GM23338 (cell line): ENCODE results near the gene FOXF1. TPM values are rescaled to one million over a fixed set of nuclear protein-coding genes. Genes with fewer than 3 reads are reported as not detected.

Experiments
- ATAC-seq: fragments of 200-7000 bp; cut with Tn5 transposase; 3 replicates; pipeline ENCODE4 v1.9.1; 2020
- DNase-seq: peaks from one replicate; pipeline ENCODE4 v3.0.0-alpha.2; 2015; ENCODE audit warnings: low spot score
- H2AFZ ChIP-seq: fragments of 200-600 bp; sonication (generic); 2 replicates; pipeline ENCODE4 v1.8.0; 2016; ENCODE audit warnings: antibody characterized with exemption, mild to moderate bottlenecking, moderate library complexity
- H3F3A ChIP-seq: fragments of 200-600 bp; sonication (generic); replicated peaks from 2 replicates; pipeline ENCODE4 v1.8.0; 2017; ENCODE audit warnings: antibody characterized with exemption, mixed run types, low read depth
- H3K27ac ChIP-seq: fragments of 200-600 bp; sonication (generic); 2 replicates; pipeline ENCODE4 v1.6.1; 2016; ENCODE audit warnings: low read depth
- H3K27me3 ChIP-seq: fragments of 200-600 bp; sonication (generic); 2 replicates; pipeline ENCODE4 v1.8.0; 2016; ENCODE audit warnings: mild to moderate bottlenecking, mixed run types, moderate library complexity; ENCODE audit not compliant: insufficient read depth
- H3K36me3 ChIP-seq: fragments of 200-600 bp; sonication (generic); 2 replicates; pipeline ENCODE4 v1.8.0; 2016; ENCODE audit warnings: mild to moderate bottlenecking; ENCODE audit not compliant: insufficient read depth
- H3K4me1 ChIP-seq: fragments of 200-600 bp; sonication (generic); 2 replicates; pipeline ENCODE4 v1.8.0; 2016; ENCODE audit warnings: mild to moderate bottlenecking, moderate library complexity; ENCODE audit not compliant: insufficient read depth
- H3K4me2 ChIP-seq: fragments of 200-600 bp; sonication (generic); 2 replicates; pipeline ENCODE4 v1.7.1; 2017; ENCODE audit warnings: mixed run types
- H3K4me3 ChIP-seq: fragments of 200-600 bp; sonication (generic); 2 replicates; pipeline ENCODE4 v1.6.1; 2016; ENCODE audit warnings: mixed run types
- H3K79me2 ChIP-seq: fragments of 200-600 bp; sonication (generic); replicated peaks from 2 replicates; pipeline ENCODE4 v1.8.0; 2017; ENCODE audit warnings: mild to moderate bottlenecking; ENCODE audit not compliant: insufficient read depth
- H3K9me2 ChIP-seq: fragments of 200-600 bp; sonication (generic); 2 replicates; pipeline ENCODE4 v1.8.0; 2017; ENCODE audit not compliant: insufficient read depth
- H4K20me1 ChIP-seq: fragments of 200-600 bp; sonication (generic); replicated peaks from 2 replicates; pipeline ENCODE4 v1.8.0; 2017; ENCODE audit warnings: mild to moderate bottlenecking; ENCODE audit not compliant: insufficient read depth
- H3K27ac Mint-ChIP-seq: 2 replicates; pipeline ENCODE4 v1.8.0; 2020; ENCODE audit warnings: inconsistent platforms, mild to moderate bottlenecking, moderate library complexity, mixed read lengths
- H3K27me3 Mint-ChIP-seq: 3 replicates; pipeline ENCODE4 v1.8.0; 2022; ENCODE audit warnings: low read depth, mild to moderate bottlenecking, moderate library complexity, mixed read lengths, inconsistent platforms; ENCODE audit not compliant: insufficient read depth, poor library complexity
- H3K36me3 Mint-ChIP-seq: 3 replicates; pipeline ENCODE4 v1.8.0; 2021; ENCODE audit warnings: low read depth, mild to moderate bottlenecking, inconsistent platforms, moderate library complexity, mixed read lengths
- H3K4me1 Mint-ChIP-seq: 3 replicates; pipeline ENCODE4 v1.8.0; 2020; ENCODE audit warnings: mild to moderate bottlenecking, inconsistent platforms, mixed read lengths
- H3K4me3 Mint-ChIP-seq: 3 replicates; pipeline ENCODE4 v1.8.0; 2021; ENCODE audit warnings: moderate library complexity, mild to moderate bottlenecking, inconsistent platforms, mixed read lengths
- H3K9me3 Mint-ChIP-seq: 3 replicates; pipeline ENCODE4 v1.8.0; 2020; ENCODE audit warnings: moderate library complexity, mild to moderate bottlenecking, inconsistent platforms, mixed read lengths
- CREB1 ChIP-seq: fragments of 250-450 bp; sonication (Bioruptor Pico); IDR thresholded peaks from 2 replicates; pipeline ENCODE4 v1.5.0; 2020; ENCODE audit warnings: low read depth, mild to moderate bottlenecking, moderate library complexity
- EZH2 ChIP-seq: fragments of 200-600 bp; sonication (generic); IDR thresholded peaks from one replicate; pipeline ENCODE4 v1.8.0; 2017; ENCODE audit warnings: antibody characterized with exemption, mild to moderate bottlenecking, low read depth; ENCODE audit not compliant: unreplicated experiment
- JUNB ChIP-seq: IDR thresholded peaks from one replicate; pipeline ENCODE4 v1.6.1; 2016; ENCODE audit warnings: antibody characterized with exemption; ENCODE audit not compliant: unreplicated experiment
- NANOG ChIP-seq: IDR thresholded peaks from 2 replicates; pipeline ENCODE4 v1.6.1; 2016; ENCODE audit warnings: antibody characterized with exemption, borderline replicate concordance
- STAT1 ChIP-seq: IDR thresholded peaks from one replicate; pipeline ENCODE4 v1.6.1; 2016; ENCODE audit warnings: antibody characterized with exemption; ENCODE audit not compliant: unreplicated experiment
- ZNF114 ChIP-seq: fragments of 250-450 bp; sonication (Bioruptor Pico); IDR thresholded peaks from 2 replicates; pipeline ENCODE4 v1.5.0; 2020; ENCODE audit warnings: mild to moderate bottlenecking, moderate library complexity
- ZNF331 ChIP-seq: fragments of 250-450 bp; sonication (Bioruptor Pico); IDR thresholded peaks from 2 replicates; pipeline ENCODE4 v1.5.0; 2020; ENCODE audit warnings: low read depth, mild to moderate bottlenecking, moderate library complexity
- polyA plus RNA-seq: library from polyadenylated mRNA; unstranded; fragments of >200 nt; fragmentation: Nextera tagmentation; extraction: Ambion mirVana; gene quantifications from 2 replicates; pipeline ENCODE4 v1.2.1, GENCODE V29; 2016
- total RNA-seq: library from RNA; depleted of rRNA; stranded (reverse); fragments of >200 nt; shearing (Covaris generic); gene quantifications from 2 replicates; pipeline ENCODE4 v1.2.3, GENCODE V29; 2014
- TF ChIP-seq, protein P1 (sequence below): fragments of 250-450 bp; sonication (Bioruptor Pico); IDR thresholded peaks from 2 replicates; pipeline ENCODE4 v1.5.0; 2020; ENCODE audit warnings: mild to moderate bottlenecking, moderate library complexity
- TF ChIP-seq, protein P2 (sequence below): IDR thresholded peaks from 2 replicates; pipeline ENCODE4 v1.6.1; 2016; ENCODE audit warnings: antibody characterized with exemption
- TF ChIP-seq, protein P3 (sequence below), 2 experiments: fragments of 200-600 bp in 1 of 2; sonication (generic) in 1 of 2; conservative IDR thresholded peaks; 2 replicates each; pipeline versions ENCODE4 v1.5.1 to v1.6.1; 2016 to 2017; ENCODE audit warnings: antibody characterized with exemption in 2 of 2, low read depth in 2 of 2, mild to moderate bottlenecking in 2 of 2, moderate library complexity in 1 of 2
- TF ChIP-seq, protein P4 (sequence below): IDR thresholded peaks from one replicate; pipeline ENCODE4 v1.6.1; 2018; ENCODE audit warnings: antibody characterized with exemption; ENCODE audit not compliant: unreplicated experiment

The FOXF1 gene
- total and polyA plus RNA-seq, 2 experiments from 2014 or later = 0.10 to 0.15 TPM

DNA sequence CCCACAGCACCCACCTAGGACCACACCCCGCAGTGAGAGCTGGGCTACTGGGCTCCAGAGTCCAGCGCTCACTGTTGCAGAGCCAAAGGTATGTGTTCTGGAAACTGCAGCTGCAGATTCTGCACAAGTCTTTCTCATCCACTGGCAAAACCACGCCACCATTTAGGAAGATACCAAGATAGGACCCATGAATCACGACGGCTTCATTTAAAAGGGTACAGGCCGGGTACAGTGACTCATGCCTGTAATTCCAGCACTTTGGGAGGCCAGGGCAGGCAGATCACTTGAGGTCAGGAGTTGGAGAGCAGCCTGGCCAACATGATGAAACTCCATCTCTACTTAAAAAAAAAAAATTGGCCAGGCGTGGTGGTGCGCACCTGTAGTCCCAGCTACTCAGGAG, 18.8 kb downstream of the FOXF1 start (continued):
- TF ChIP-seq, protein P1, sequence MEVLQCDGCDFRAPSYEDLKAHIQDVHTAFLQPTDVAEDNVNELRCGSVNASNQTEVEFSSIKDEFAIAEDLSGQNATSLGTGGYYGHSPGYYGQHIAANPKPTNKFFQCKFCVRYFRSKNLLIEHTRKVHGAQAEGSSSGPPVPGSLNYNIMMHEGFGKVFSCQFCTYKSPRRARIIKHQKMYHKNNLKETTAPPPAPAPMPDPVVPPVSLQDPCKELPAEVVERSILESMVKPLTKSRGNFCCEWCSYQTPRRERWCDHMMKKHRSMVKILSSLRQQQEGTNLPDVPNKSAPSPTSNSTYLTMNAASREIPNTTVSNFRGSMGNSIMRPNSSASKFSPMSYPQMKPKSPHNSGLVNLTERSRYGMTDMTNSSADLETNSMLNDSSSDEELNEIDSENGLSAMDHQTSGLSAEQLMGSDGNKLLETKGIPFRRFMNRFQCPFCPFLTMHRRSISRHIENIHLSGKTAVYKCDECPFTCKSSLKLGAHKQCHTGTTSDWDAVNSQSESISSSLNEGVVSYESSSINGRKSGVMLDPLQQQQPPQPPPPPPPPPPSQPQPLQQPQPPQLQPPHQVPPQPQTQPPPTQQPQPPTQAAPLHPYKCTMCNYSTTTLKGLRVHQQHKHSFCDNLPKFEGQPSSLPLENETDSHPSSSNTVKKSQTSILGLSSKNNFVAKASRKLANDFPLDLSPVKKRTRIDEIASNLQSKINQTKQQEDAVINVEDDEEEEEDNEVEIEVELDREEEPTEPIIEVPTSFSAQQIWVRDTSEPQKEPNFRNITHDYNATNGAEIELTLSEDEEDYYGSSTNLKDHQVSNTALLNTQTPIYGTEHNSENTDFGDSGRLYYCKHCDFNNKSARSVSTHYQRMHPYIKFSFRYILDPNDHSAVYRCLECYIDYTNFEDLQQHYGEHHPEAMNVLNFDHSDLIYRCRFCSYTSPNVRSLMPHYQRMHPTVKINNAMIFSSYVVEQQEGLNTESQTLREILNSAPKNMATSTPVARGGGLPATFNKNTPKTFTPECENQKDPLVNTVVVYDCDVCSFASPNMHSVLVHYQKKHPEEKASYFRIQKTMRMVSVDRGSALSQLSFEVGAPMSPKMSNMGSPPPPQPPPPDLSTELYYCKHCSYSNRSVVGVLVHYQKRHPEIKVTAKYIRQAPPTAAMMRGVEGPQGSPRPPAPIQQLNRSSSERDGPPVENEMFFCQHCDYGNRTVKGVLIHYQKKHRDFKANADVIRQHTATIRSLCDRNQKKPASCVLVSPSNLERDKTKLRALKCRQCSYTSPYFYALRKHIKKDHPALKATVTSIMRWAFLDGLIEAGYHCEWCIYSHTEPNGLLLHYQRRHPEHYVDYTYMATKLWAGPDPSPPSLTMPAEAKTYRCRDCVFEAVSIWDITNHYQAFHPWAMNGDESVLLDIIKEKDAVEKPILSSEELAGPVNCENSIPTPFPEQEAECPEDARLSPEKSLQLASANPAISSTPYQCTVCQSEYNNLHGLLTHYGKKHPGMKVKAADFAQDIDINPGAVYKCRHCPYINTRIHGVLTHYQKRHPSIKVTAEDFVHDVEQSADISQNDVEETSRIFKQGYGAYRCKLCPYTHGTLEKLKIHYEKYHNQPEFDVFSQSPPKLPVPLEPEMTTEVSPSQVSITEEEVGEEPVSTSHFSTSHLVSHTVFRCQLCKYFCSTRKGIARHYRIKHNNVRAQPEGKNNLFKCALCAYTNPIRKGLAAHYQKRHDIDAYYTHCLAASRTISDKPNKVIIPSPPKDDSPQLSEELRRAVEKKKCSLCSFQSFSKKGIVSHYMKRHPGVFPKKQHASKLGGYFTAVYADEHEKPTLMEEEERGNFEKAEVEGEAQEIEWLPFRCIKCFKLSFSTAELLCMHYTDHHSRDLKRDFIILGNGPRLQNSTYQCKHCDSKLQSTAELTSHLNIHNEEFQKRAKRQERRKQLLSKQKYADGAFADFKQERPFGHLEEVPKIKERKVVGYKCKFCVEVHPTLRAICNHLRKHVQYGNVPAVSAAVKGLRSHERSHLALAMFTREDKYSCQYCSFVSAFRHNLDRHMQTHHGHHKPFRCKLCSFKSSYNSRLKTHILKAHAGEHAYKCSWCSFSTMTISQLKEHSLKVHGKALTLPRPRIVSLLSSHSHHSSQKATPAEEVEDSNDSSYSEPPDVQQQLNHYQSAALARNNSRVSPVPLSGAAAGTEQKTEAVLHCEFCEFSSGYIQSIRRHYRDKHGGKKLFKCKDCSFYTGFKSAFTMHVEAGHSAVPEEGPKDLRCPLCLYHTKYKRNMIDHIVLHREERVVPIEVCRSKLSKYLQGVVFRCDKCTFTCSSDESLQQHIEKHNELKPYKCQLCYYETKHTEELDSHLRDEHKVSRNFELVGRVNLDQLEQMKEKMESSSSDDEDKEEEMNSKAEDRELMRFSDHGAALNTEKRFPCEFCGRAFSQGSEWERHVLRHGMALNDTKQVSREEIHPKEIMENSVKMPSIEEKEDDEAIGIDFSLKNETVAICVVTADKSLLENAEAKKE (CRISPR knock-in tag) = no peak
- TF ChIP-seq NANOG = no peak
- no peak for TF ChIP-seq JUNB
- TF ChIP-seq, protein P2, sequence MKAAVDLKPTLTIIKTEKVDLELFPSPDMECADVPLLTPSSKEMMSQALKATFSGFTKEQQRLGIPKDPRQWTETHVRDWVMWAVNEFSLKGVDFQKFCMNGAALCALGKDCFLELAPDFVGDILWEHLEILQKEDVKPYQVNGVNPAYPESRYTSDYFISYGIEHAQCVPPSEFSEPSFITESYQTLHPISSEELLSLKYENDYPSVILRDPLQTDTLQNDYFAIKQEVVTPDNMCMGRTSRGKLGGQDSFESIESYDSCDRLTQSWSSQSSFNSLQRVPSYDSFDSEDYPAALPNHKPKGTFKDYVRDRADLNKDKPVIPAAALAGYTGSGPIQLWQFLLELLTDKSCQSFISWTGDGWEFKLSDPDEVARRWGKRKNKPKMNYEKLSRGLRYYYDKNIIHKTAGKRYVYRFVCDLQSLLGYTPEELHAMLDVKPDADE = no peak

DNA sequence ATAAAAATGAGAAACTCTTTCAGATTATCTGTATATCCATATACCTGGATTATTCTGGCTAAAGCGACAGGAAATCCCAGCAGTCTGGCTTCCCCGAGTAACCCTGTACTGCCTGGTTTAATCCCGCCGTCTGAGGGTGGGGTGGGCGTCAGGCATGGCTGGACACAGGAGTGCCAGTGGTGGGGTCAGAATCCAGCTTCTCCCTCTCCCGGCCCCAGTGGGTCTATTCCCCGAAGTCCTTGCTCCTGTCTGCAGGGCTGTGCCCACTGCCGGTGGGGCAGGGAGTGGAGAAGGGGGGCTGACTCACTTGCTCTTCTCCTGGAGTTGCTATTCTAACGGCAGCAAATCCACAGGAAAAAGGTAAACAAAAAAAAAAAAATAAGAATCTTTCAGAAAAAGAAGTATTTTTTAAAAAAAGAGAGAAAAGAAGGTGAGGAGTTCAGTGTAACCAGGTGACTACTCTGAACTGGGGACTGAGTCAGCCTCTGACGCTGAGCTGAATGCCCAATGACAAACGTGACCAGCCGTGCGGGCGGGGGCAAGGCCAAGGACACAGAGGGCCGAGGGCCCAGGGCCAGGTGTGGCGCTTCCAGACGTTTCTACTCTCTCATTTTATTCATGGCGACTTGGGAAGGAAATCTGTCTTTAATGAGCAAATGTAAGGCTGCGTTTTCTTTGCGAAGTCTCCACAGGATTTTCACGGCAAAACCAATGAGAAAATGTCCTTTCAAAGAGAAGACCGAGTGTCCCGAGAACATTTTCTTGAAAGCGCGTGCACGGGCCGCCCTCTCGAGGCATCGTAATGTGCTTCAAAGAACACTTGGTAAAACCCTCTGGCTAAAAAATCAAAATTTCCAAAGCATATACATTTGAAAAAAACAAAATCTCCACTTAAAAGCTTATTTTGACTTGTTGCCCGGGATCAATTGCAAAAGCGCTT, 20.2 kb downstream of the FOXF1 start:
- Histone ChIP-seq H3K4me2 (no peak overlapping the region), H4K20me1 (no peaks in the 10 kb centered on the region), H3K36me3 (no peaks in the 10 kb centered on the region), H3K9me2 (no peaks in the 10 kb centered on the region), H2AFZ (no peak overlapping the region), H3K4me3 (no peak overlapping the region), H3K27me3 (no peaks in the 10 kb centered on the region), H3K4me1 (0 out of 2 replicates have a peak, but pooled peaks cover 3% of the 10 kb centered on the region), H3F3A (no peaks in the 10 kb centered on the region), H3K79me2 (no peaks in the 10 kb centered on the region), H3K27ac (0 out of 2 replicates have a peak overlapping the region, but pooled peaks have one; percentile 42)
- H3K9me3 Mint-ChIP-seq = peaks cover 23% of the 10 kb centered on the region; the same call in 2 of the 3 replicates
- no peak overlapping the region for H3K4me3 Mint-ChIP-seq
- DNase-seq (no peak), ATAC-seq (no peak)
- peaks cover 13% of the 10 kb centered on the region for H3K27me3 Mint-ChIP-seq
- no peak overlapping the region for H3K27ac Mint-ChIP-seq
- no peaks in the 10 kb centered on the region for H3K4me1 Mint-ChIP-seq
- H3K36me3 Mint-ChIP-seq = peaks cover 11% of the 10 kb centered on the region; the same call in 1 of the 3 replicates
- no peak for TF ChIP-seq EZH2
- TF ChIP-seq NANOG = no peak
- TF ChIP-seq STAT1 = no peak
- TF ChIP-seq, protein P3, sequence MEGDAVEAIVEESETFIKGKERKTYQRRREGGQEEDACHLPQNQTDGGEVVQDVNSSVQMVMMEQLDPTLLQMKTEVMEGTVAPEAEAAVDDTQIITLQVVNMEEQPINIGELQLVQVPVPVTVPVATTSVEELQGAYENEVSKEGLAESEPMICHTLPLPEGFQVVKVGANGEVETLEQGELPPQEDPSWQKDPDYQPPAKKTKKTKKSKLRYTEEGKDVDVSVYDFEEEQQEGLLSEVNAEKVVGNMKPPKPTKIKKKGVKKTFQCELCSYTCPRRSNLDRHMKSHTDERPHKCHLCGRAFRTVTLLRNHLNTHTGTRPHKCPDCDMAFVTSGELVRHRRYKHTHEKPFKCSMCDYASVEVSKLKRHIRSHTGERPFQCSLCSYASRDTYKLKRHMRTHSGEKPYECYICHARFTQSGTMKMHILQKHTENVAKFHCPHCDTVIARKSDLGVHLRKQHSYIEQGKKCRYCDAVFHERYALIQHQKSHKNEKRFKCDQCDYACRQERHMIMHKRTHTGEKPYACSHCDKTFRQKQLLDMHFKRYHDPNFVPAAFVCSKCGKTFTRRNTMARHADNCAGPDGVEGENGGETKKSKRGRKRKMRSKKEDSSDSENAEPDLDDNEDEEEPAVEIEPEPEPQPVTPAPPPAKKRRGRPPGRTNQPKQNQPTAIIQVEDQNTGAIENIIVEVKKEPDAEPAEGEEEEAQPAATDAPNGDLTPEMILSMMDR (conservative IDR thresholded peaks at IDR 0.05; ENCODE audit: low read depth in 2 of 2) = no peak
- no peak for TF ChIP-seq CREB1 (CRISPR knock-in tag)
- no peak for TF ChIP-seq ZNF114 (CRISPR knock-in tag)
- TF ChIP-seq, protein P4, sequence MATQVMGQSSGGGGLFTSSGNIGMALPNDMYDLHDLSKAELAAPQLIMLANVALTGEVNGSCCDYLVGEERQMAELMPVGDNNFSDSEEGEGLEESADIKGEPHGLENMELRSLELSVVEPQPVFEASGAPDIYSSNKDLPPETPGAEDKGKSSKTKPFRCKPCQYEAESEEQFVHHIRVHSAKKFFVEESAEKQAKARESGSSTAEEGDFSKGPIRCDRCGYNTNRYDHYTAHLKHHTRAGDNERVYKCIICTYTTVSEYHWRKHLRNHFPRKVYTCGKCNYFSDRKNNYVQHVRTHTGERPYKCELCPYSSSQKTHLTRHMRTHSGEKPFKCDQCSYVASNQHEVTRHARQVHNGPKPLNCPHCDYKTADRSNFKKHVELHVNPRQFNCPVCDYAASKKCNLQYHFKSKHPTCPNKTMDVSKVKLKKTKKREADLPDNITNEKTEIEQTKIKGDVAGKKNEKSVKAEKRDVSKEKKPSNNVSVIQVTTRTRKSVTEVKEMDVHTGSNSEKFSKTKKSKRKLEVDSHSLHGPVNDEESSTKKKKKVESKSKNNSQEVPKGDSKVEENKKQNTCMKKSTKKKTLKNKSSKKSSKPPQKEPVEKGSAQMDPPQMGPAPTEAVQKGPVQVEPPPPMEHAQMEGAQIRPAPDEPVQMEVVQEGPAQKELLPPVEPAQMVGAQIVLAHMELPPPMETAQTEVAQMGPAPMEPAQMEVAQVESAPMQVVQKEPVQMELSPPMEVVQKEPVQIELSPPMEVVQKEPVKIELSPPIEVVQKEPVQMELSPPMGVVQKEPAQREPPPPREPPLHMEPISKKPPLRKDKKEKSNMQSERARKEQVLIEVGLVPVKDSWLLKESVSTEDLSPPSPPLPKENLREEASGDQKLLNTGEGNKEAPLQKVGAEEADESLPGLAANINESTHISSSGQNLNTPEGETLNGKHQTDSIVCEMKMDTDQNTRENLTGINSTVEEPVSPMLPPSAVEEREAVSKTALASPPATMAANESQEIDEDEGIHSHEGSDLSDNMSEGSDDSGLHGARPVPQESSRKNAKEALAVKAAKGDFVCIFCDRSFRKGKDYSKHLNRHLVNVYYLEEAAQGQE = no peak
- TF ChIP-seq ZNF331 (CRISPR knock-in tag) = no peak
